K562 (cell line): ENCODE results near the gene HRG. TPM values are rescaled to one million over a fixed set of nuclear protein-coding genes. Genes with fewer than 3 reads are reported as not detected.

Source experiments
- HDGF ChIP-seq: fragments of 450-650 bp; IDR thresholded peaks from 2 replicates; pipeline ENCODE4 v1.6.1; 2016
- KDM2B ChIP-seq: fragments of 250-450 bp; sonication (Bioruptor Pico); IDR thresholded peaks from 2 replicates; pipeline ENCODE4 v1.8.0; 2021; ENCODE audit warnings: mild to moderate bottlenecking, moderate library complexity
- MEIS2 ChIP-seq: fragments of 450-650 bp; IDR thresholded peaks from 2 replicates; pipeline ENCODE4 v1.6.1; 2014; ENCODE audit warnings: mild to moderate bottlenecking; ENCODE audit not compliant: partially characterized antibody
- NR2F6 ChIP-seq: fragments of 450-650 bp; formaldehyde crosslinking; IDR thresholded peaks from 2 replicates; pipeline ENCODE4 v1.4.0; 2020; ENCODE audit warnings: mild to moderate bottlenecking
- SRSF9 ChIP-seq: fragments of 200-400 bp; formaldehyde crosslinking; IDR thresholded peaks from 2 replicates; pipeline ENCODE4 v1.6.1; 2017; ENCODE audit warnings: low read depth, low read length, borderline replicate concordance
- polyA plus RNA-seq, 8 experiments: library from polyadenylated mRNA; depleted of rRNA in 4 of 8; stranded (reverse) in 5 of 8; unstranded in 3 of 8; fragments of >200 nt; fragmentation: Nextera tagmentation in 2 of 8; fragmentation: Illumina TruSeq in 1 of 8; extraction: Ambion mirVana in 2 of 8; extraction: Trizol in 1 of 8; gene quantifications; 2 replicates each; pipeline versions ENCODE4 v1.2.1 to v1.2.3, GENCODE V29; 2011 to 2014; ENCODE audit warnings: inconsistent platforms in 1 of 8, missing spikeins in 1 of 8
- total RNA-seq, 7 experiments: library from RNA; depleted of rRNA in 6 of 7; stranded (reverse); fragments of >200 nt in 6 of 7; fragmentation: Illumina TruSeq in 2 of 7; extraction: Trizol in 2 of 7; gene quantifications; 2 replicates each; pipeline versions ENCODE4 v1.2.1 to v1.2.3, GENCODE V29; 2011 to 2021; ENCODE audit warnings: low replicate concordance in 1 of 7
- TF ChIP-seq, protein P1 (sequence below): fragments of 250-450 bp; sonication (Bioruptor Pico); IDR thresholded peaks from 2 replicates; pipeline ENCODE4 v1.4.0; 2020
- TF ChIP-seq, protein P2 (sequence below): fragments of 450-650 bp; IDR thresholded peaks from 2 replicates; pipeline ENCODE4 v1.6.1; 2016; ENCODE audit warnings: low read depth, mild to moderate bottlenecking, moderate library complexity

The HRG gene
- total and polyA plus RNA-seq, 9 of the 15 experiments (the other 6 are each of a cell fraction or from before 2014, with no cell fraction given) = not detected

DNA sequence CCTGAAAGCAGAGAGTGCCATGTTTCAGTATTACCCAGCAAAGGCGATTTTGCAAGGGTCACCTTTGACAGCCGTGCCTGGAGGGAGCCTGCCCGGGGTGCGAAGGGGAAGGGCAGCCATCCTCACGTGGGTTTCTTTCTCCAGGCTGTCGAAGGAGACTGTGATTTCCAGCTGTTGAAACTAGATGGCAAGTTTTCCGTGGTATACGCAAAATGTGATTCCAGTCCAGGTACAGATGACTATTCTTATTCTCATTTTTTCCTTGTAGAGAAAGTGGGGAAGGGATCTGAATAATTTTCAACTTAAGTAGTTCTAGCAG is 49.6 kb upstream of the HRG start (continued):
- TF ChIP-seq, protein P1, sequence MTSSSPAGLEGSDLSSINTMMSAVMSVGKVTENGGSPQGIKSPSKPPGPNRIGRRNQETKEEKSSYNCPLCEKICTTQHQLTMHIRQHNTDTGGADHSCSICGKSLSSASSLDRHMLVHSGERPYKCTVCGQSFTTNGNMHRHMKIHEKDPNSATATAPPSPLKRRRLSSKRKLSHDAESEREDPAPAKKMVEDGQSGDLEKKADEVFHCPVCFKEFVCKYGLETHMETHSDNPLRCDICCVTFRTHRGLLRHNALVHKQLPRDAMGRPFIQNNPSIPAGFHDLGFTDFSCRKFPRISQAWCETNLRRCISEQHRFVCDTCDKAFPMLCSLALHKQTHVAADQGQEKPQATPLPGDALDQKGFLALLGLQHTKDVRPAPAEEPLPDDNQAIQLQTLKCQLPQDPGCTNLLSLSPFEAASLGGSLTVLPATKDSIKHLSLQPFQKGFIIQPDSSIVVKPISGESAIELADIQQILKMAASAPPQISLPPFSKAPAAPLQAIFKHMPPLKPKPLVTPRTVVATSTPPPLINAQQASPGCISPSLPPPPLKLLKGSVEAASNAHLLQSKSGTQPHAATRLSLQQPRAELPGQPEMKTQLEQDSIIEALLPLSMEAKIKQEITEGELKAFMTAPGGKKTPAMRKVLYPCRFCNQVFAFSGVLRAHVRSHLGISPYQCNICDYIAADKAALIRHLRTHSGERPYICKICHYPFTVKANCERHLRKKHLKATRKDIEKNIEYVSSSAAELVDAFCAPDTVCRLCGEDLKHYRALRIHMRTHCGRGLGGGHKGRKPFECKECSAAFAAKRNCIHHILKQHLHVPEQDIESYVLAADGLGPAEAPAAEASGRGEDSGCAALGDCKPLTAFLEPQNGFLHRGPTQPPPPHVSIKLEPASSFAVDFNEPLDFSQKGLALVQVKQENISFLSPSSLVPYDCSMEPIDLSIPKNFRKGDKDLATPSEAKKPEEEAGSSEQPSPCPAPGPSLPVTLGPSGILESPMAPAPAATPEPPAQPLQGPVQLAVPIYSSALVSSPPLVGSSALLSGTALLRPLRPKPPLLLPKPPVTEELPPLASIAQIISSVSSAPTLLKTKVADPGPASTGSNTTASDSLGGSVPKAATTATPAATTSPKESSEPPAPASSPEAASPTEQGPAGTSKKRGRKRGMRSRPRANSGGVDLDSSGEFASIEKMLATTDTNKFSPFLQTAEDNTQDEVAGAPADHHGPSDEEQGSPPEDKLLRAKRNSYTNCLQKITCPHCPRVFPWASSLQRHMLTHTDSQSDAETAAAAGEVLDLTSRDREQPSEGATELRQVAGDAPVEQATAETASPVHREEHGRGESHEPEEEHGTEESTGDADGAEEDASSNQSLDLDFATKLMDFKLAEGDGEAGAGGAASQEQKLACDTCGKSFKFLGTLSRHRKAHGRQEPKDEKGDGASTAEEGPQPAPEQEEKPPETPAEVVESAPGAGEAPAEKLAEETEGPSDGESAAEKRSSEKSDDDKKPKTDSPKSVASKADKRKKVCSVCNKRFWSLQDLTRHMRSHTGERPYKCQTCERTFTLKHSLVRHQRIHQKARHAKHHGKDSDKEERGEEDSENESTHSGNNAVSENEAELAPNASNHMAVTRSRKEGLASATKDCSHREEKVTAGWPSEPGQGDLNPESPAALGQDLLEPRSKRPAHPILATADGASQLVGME = no peak
- TF ChIP-seq KDM2B (CRISPR knock-in tag) (no peak), MEIS2 (no peak), SRSF9 (no peak), HDGF (no peak), NR2F6 (CRISPR knock-in tag) (no peak)
- TF ChIP-seq, protein P2, sequence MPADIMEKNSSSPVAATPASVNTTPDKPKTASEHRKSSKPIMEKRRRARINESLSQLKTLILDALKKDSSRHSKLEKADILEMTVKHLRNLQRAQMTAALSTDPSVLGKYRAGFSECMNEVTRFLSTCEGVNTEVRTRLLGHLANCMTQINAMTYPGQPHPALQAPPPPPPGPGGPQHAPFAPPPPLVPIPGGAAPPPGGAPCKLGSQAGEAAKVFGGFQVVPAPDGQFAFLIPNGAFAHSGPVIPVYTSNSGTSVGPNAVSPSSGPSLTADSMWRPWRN = no peak
